ENCODE measurements around the gene RCCD1. TPM values are rescaled to one million over a fixed set of nuclear protein-coding genes. Genes with fewer than 3 reads are reported as not detected.
A peak's percentile ranks its signal among the peaks of the same experiment; 100 is the strongest.

RCCD1 gene
- total and polyA plus RNA-seq, 9 of the 15 experiments (the other 6 are each of a cell fraction or from before 2014, with no cell fraction given) = 11.1 to 51.4 (median 24.7) TPM

- TF ChIP-seq, protein P1, sequence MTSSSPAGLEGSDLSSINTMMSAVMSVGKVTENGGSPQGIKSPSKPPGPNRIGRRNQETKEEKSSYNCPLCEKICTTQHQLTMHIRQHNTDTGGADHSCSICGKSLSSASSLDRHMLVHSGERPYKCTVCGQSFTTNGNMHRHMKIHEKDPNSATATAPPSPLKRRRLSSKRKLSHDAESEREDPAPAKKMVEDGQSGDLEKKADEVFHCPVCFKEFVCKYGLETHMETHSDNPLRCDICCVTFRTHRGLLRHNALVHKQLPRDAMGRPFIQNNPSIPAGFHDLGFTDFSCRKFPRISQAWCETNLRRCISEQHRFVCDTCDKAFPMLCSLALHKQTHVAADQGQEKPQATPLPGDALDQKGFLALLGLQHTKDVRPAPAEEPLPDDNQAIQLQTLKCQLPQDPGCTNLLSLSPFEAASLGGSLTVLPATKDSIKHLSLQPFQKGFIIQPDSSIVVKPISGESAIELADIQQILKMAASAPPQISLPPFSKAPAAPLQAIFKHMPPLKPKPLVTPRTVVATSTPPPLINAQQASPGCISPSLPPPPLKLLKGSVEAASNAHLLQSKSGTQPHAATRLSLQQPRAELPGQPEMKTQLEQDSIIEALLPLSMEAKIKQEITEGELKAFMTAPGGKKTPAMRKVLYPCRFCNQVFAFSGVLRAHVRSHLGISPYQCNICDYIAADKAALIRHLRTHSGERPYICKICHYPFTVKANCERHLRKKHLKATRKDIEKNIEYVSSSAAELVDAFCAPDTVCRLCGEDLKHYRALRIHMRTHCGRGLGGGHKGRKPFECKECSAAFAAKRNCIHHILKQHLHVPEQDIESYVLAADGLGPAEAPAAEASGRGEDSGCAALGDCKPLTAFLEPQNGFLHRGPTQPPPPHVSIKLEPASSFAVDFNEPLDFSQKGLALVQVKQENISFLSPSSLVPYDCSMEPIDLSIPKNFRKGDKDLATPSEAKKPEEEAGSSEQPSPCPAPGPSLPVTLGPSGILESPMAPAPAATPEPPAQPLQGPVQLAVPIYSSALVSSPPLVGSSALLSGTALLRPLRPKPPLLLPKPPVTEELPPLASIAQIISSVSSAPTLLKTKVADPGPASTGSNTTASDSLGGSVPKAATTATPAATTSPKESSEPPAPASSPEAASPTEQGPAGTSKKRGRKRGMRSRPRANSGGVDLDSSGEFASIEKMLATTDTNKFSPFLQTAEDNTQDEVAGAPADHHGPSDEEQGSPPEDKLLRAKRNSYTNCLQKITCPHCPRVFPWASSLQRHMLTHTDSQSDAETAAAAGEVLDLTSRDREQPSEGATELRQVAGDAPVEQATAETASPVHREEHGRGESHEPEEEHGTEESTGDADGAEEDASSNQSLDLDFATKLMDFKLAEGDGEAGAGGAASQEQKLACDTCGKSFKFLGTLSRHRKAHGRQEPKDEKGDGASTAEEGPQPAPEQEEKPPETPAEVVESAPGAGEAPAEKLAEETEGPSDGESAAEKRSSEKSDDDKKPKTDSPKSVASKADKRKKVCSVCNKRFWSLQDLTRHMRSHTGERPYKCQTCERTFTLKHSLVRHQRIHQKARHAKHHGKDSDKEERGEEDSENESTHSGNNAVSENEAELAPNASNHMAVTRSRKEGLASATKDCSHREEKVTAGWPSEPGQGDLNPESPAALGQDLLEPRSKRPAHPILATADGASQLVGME (CRISPR knock-in tag; IDR thresholded peaks at IDR 0.05) = peak; percentile 71; the same call in 1 of the 2 replicates
- TF ChIP-seq, protein P2, sequence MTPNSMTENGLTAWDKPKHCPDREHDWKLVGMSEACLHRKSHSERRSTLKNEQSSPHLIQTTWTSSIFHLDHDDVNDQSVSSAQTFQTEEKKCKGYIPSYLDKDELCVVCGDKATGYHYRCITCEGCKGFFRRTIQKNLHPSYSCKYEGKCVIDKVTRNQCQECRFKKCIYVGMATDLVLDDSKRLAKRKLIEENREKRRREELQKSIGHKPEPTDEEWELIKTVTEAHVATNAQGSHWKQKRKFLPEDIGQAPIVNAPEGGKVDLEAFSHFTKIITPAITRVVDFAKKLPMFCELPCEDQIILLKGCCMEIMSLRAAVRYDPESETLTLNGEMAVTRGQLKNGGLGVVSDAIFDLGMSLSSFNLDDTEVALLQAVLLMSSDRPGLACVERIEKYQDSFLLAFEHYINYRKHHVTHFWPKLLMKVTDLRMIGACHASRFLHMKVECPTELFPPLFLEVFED (CRISPR knock-in tag; conservative IDR thresholded peaks at IDR 0.05) = no peak
- TF ChIP-seq CXXC5 (CRISPR knock-in tag; IDR thresholded peaks at IDR 0.05) (peak; percentile 99), CBX1 (IDR thresholded peaks at IDR 0.05; ENCODE audit: low read depth) (peak; percentile 53; the same call in 1 of the 2 replicates), ZNF589 (CRISPR knock-in tag; IDR thresholded peaks at IDR 0.05; ENCODE audit: low read depth) (peak; percentile 77; the same call in 1 of the 2 replicates), C11orf30 (IDR thresholded peaks at IDR 0.05; ENCODE audit: low read depth) (peak; percentile 88), HOXB6 (CRISPR knock-in tag; IDR thresholded peaks at IDR 0.05; ENCODE audit: borderline replicate concordance) (no peak), ZZZ3 (IDR thresholded peaks at IDR 0.05) (no peak), ZC3H4 (CRISPR knock-in tag; IDR thresholded peaks at IDR 0.05; ENCODE audit: borderline replicate concordance) (no peak; the same call in 1 of the 2 replicates), CREB3L1 (IDR thresholded peaks at IDR 0.05; ENCODE audit: borderline replicate concordance, low read depth) (peak; percentile 58), SP2 (IDR thresholded peaks at IDR 0.05; ENCODE audit: extremely low read depth, low read depth, low read length, poor library complexity, severe bottlenecking) (peak; percentile 66)
- TF ChIP-seq, protein P3, sequence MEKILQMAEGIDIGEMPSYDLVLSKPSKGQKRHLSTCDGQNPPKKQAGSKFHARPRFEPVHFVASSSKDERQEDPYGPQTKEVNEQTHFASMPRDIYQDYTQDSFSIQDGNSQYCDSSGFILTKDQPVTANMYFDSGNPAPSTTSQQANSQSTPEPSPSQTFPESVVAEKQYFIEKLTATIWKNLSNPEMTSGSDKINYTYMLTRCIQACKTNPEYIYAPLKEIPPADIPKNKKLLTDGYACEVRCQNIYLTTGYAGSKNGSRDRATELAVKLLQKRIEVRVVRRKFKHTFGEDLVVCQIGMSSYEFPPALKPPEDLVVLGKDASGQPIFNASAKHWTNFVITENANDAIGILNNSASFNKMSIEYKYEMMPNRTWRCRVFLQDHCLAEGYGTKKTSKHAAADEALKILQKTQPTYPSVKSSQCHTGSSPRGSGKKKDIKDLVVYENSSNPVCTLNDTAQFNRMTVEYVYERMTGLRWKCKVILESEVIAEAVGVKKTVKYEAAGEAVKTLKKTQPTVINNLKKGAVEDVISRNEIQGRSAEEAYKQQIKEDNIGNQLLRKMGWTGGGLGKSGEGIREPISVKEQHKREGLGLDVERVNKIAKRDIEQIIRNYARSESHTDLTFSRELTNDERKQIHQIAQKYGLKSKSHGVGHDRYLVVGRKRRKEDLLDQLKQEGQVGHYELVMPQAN (IDR thresholded peaks at IDR 0.05; ENCODE audit: borderline replicate concordance) = peak; percentile 53; the same call in 1 of the 2 replicates
Measured at GRCh38 chr15:90994417-90995311, 40.0 kb downstream of the RCCD1 start, which contains the start of gene PRC1 (continued).

All from K562 (cell line).